ENCODE data around the gene CDH8.

The CDH8 gene, protein sequence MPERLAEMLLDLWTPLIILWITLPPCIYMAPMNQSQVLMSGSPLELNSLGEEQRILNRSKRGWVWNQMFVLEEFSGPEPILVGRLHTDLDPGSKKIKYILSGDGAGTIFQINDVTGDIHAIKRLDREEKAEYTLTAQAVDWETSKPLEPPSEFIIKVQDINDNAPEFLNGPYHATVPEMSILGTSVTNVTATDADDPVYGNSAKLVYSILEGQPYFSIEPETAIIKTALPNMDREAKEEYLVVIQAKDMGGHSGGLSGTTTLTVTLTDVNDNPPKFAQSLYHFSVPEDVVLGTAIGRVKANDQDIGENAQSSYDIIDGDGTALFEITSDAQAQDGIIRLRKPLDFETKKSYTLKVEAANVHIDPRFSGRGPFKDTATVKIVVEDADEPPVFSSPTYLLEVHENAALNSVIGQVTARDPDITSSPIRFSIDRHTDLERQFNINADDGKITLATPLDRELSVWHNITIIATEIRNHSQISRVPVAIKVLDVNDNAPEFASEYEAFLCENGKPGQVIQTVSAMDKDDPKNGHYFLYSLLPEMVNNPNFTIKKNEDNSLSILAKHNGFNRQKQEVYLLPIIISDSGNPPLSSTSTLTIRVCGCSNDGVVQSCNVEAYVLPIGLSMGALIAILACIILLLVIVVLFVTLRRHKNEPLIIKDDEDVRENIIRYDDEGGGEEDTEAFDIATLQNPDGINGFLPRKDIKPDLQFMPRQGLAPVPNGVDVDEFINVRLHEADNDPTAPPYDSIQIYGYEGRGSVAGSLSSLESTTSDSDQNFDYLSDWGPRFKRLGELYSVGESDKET

DNA sequence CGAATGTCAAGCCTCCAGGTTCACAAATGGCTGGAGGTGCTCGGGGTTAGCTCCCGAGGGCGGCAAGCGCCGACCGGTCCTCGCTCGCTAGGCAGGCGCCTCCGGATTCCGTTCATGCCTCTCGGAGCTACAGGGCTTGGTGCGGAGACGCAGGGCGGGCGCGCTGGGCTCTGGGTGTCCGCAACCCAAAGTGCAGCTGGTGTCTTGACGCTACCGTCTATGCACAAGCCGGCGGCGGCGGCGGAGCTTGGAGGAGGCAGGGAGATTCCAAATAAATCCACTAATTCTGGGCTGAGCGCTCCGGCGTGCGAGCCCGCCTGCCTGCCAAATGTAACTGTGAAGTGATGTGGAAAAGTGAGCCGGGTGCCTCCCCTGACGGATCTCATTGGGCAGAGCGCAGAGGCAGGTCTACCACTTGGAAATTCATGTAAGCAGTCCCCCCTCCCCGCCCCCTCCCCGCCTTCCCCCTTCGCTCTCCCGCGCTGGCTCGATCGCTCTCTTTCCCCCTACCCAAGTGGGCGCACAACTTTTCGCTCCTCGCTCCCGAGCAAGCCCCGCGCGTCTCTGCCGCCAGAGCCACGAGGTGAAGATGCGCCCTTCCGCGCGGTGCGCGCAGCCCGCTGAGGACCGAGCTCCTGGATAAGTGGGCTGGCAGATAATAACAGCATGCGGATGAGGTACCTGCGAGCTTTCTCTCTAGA is at the start of gene CDH8:
TSS of gene CDH8 (minus strand) at position 338 of the 701 bp plus-strand sequence. CDS start 15,035 bp downstream, outside the sequence.
- no peak for DNase-seq (ENCODE audit: low read depth, low spot score)

DNA sequence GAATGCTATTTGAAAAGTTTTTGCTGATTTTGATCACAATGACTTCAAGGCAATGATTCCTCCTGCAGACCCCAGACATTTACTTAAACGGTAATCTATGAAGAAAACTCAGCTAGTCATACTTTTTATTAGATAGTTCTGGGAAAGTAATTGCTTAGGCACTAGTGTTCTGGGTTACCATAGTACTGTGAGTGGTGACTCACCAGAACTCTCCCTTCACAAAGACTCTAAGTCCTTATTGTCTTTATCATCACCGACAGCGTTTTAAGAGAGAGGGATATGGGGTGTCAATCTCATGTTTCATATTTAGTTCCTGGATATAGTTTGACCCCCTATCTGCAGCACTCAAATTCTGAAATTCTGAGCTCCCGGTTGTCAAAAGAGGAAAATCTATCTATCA is 43.0 kb upstream of the CDH8 start:
- DNase-seq (ENCODE audit: low read depth, low spot score) = no peak

DNA sequence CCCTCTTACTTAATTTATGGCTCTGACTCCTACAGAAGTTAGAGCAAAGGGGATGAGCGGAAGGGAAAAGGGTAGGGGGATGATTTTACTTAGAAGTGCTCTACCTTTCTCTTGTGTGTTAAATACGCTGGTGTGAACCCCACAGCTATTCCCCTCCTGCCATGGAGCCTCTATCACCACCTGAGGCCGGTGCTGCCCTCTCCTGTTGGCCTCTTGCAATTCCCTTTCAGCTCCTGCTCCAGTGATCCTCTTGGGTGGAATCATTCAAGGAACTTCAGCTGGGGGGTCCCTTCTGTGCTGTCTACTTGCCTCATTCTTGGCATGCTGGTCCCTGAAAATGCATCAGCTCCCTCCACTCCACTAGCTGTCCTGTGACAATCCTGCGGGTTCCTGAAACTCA is 41.8 kb upstream of the CDH8 start:
- no peak for DNase-seq (ENCODE audit: low read depth, low spot score)

DNA sequence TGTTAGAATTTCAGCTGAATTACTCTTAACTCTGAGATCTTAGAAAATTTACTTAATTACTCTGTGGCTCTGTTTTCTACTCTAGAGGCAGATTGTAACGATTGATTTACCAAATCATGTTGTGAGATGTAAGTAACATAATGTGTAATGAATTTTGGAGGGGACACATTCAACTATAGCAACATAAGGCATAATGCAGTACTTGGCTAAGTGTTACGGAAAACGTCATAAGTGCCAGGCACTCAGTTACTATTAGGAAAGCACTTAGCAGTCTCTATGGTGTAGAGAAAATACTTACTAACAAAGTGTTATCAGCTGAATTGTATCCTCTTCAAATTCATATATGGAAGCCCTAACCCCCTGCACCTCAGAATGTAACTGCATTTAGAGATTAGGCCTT is 40.6 kb upstream of the CDH8 start:
- no peak for DNase-seq (ENCODE audit: low read depth, low spot score)

DNA sequence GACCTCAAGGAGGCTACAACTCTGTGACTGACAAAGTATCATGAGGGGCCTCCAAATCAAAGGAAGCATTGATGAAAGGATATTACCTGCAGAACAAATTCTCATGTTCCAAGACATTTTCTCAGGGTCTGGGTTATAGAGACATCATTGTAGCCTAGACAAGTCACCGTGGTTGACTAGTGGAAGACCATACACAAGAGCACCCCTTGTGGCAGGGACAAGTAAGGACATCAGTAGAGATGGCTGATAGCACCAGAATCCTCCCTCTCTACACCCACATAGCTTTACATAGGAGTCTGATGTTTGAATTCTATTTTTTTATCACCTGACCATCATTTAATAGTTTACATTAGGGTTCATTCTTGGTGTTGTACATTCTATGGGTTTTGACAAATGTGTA is 32.5 kb upstream of the CDH8 start:
- DNase-seq (ENCODE audit: low read depth, low spot score) = no peak

DNA sequence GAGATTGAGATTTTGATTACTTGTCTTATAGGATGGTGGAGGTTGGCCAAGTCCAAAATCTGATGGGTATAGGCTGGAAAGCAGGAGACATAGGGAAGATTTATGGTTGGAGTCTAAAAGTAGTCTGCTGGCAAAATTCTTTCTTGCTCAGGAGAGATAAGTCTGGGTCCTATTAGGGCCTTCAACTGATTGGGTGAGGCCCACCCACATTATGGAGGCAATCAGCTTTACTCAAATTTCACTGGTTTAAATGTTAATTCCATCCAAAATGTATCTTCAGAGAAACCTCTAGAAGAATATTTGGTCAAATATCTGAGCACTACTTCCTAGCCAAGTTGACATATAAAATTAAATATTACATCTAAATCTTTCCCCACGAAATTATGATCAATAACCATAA is 31.7 kb upstream of the CDH8 start:
- no peak for DNase-seq (ENCODE audit: low read depth, low spot score)

DNA sequence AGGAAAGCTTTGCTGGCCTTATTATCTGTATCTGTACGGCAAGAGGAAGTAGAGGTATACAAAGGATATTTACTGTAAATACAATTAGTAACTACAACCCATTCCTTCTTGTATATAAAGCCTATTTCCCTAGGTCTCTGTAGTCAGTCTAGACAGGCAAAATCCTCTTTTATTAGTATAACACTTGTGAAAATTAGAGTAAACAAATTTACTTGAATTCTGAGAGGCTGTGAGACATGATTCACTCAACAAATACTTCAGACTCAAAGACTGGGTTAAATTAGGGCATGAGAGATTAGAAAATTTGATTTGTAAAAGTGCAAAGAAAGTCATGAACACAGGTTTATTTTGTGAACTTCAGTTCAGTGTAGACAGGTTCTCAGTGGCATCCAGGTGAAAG is 30.9 kb upstream of the CDH8 start:
- DNase-seq (ENCODE audit: low read depth, low spot score) = no peak

DNA sequence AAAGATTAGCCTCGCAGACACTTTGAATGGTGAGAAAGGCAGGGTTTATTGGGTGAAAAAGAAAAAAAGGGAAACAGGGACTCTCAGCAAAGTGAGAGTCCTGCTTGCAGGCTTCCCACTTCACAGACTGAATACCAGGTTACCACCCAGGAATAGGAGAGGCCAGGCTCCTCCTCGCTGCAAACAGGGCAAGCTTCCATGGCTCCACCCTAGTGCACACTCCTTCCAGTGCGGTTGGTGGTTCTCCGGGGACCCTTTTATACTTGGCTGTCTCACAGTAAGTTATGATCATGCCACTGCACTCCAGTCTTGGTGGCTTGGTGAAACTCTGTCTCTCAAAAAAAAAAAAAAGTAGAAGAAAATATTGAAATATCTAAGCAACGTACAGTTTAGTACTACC is 30.5 kb upstream of the CDH8 start:
- no peak for DNase-seq (ENCODE audit: low read depth, low spot score)

DNA sequence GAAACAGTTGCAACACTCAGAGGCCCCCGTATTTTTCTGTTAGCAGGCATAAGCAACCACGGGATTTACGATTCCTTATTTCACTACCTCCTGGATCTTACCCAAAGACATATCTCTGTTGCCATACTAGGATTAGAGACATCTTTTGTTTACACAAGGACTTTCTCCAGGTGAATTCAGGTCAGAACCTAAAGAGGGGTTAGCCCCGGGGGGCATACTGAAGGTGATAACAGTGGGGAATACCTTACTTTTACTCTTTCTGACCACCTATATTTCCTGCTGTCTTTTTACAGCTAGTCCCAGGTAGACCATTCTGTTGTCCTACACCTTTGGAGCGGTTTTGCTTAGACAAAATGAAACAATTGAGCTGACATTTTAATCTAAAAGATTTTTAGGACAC is 27.9 kb upstream of the CDH8 start:
- no peak for DNase-seq (ENCODE audit: low read depth, low spot score)

DNA sequence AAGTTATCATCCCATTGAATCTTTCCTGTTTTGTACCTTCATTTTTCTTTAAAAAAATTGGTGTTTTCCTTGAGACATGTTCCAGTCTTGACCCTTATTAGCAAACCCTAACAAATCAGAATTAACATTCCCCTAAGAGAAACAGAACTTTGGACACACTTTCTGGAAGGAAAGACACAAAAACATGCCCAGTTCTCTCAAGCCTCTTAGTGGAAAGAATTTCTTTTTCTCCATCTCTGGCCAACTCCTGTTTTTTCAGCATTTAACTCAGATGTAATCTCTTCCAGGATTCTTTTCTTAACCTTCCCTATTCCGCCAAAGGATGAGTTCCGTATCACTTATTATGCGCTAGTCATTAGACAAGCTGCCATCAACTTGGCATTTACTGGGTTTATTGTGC is 23.9 kb upstream of the CDH8 start:
- DNase-seq (ENCODE audit: low read depth, low spot score) = no peak

DNA sequence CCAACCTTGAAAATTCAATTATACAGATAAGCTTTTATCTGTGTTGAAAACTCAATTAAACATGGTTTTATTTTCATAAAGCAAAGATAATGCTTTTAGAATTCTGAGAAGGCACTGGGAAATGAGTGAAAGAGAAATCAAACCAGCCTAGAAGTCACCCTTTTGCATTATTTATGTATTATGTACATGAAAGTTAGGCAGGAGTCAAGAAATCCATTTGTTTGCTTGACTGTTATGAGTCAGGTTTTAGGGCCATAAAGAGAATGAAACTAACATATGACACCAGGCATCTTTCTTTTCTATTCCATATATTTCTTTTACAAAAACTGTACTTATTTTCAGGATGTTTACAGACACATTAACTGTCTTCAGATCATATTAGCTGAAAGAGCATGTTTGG is 23.3 kb upstream of the CDH8 start:
- no peak for DNase-seq (ENCODE audit: low read depth, low spot score)

DNA sequence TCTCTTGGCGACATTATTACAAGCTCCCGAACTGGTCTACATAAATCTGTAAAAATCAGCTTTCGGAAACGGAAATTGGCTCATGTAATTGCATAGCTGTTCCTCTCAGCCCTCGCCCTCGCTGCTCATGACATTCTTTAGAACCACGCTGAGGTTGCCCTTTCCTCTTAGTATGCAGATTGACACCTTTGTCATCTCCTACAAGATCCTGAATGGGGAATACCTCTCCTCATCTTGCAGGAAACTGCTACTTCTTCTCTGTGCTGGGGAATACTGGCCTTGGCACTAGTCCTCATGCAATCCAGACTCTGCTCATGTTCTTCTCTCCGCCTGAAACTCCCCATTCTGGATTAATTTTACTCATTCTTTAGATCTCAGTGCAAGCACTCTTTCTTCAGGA is 22.2 kb upstream of the CDH8 start:
- no peak for DNase-seq (ENCODE audit: low read depth, low spot score)

DNA sequence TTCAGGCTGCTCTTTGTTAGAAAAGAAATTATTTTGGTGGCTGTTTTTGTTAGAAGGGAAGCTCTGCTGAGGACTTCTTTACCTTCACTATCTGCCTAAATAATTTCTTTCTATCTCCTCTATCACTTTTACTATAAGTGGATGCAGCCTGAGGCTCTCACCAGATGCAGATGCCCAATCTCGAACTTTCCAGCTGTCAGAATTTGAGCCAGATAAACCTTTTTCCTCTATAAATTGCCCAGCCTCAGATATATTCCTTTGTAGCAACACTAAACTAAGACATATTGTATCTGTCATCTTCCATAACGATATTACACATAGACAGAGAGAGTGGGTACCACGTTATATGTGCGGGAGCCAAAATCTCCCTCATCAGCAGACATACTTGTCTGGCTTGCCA is 15.7 kb upstream of the CDH8 start:
- DNase-seq (ENCODE audit: low read depth, low spot score) = no peak

DNA sequence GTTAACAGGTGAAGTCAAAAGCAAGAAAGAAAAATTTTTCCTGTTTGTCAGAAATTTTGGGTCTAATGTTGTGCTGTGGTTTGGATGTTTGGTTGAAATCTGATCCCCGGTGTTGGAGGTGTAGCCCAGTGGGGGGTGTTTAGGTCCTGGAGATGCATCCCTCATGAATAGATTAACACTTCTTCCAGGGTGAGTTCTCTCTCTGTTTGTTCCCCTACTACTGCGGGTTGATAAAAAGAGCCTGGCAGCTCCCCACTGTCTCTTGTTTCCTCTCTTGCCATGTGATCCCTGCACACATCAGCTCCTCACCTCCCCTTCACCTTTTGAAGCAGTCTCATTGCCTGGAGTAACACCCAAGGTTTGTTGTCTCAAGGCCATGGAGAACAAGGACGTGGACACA is 14.6 kb upstream of the CDH8 start:
- no peak for DNase-seq (ENCODE audit: low read depth, low spot score)

DNA sequence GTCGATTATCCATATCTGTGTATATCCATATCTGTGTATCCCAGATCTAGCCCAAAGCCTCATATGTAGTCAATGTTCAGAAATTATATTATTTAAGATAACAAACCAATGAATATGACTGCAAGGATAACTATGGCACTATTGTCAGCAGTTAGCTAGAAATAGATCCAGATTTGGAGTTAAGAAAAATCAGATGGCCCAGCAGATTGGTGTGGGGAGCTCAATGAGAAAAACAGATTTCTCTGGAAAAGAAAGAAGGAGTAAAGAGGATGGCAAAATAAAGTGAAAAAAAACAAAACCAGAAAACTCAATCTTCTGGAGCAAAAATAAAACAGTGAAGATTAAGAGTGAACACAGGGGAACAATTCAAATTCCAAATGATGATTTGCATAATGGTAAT is 10.6 kb upstream of the CDH8 start:
- DNase-seq (ENCODE audit: low read depth, low spot score) = no peak

DNA sequence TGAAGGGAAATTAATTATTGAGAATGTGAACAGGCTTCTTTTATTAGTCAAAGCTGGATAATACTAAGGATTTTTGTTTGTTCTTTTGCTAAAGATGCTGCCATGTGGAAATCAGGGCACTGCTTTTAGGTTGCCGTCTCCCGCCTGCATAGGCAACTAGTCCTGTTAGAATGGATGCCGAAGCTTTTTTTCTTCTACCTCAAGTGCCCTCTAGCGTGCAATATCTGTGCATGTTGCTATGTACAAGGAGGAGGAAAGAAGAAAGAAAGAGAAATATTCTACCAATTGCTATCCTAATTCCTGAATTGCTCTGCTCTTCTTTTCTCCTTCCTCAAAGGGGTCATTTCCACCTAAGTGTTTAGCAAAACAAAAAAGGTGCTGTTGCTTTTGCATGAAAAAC is 5.2 kb upstream of the CDH8 start:
- peak; percentile 6 for DNase-seq (ENCODE audit: low read depth, low spot score)

DNA sequence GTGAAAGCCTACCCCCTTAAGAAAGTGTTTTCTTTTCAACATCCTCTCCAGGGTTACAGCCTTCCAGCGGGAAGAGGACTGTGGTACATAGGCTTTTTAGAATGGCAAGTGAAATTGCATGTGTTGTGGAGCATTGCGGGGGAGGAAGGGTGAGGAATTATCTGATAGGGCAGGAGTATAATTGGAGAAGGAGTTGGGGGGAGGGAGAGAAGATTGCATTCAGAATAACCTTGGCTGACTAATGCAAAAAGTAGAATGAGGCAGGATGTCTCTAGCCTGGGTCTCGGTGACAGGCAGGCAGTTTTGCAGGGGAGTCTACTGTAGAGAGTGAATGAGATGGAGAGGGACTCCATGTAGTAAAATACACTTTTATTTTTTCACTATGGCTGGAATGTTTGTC is 2.4 kb upstream of the CDH8 start:
- no peak for DNase-seq (ENCODE audit: low read depth, low spot score)

DNA sequence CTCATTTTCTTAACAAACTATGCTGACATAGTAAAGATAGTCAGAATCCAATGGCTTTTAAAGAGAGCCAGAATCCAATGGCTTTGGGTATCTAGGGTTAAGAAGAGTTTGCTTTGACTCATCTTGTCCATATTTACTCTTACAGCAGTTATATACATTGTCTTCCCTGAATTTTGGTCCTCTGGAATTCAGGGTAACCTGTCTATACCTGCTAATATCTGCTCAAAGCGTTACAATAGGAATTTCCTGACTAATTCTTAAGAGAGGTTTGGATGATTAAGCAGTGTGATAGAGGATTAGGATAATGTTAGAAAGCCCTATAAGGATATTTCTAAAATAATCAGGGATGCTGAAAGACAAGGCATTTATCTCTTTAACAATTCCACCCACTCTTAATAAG is 2.0 kb upstream of the CDH8 start:
- DNase-seq (ENCODE audit: low read depth, low spot score) = no peak

DNA sequence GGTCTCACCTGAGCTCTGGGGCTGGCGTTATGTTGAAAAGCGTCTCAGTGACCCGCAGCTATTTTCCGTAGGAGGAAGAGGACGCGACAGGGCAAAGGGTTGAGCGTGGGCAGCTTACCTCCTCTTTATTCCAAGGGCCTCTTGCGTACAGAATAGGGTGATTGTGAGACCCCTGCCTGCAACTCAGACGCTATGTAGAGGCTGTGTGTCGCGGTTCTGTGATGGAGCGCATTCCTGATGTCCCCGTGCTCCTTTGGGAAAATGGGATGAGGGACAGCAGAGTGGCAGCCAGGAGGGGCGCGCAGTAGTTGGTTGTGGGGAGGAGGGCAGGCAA is 531 bp upstream of the CDH8 start:
- no peak for DNase-seq (ENCODE audit: low read depth, low spot score)

DNA sequence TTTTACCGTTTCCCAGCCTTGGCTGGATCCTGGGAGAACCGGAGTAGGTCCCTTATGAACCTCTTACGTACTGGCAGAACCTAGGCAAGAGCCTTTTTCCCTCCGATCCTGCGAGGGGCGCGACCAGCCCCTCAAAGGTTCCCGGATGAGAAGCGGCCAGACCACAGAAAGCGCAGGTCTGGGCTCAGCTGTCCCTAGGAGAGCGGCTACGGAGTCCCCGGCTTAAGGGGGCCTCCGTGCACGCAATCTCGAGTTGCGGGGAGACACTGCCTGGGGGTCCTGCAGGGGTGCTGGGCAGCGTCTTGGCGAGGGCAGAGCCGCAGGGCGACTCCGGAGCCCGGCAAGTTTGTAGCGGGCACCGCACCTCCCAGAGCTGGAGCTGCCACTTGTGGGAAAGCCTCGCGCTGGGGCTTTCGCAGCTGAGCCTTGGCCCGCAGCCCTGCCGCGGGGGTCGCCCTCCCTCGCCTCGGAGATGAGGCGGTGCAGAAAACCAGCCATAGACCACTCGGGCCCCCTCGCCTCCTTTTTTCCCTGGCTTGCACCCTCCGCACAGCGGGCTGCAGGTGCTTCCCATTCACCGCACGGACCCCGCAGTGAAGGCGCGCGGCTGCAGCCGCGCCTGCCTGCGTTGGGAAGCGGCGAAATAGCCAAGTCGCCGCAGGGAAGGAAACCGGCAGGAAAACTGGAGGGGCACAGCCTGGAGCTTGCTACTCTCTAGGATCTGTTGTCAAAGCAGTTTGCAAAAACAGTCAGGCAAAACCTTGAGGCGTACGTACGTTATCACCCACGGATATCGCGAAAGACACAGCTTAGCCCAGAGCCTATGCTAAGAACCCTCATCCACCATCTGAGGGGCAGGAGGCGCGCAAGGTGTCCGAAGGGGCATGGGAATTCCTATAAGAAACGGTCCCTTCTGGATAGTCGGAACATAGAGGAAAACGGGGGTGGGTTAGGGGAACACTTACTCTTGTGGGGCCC is 834 bp downstream of the CDH8 start:
- DNase-seq (ENCODE audit: low read depth, low spot score) = no peak
